ELF-1 (cell line): ENCODE results near the gene GRIK1.

Experiments
- DNase-seq: peaks from one replicate; pipeline ENCODE4 v3.0.0-alpha.2; 2016; ENCODE audit warnings: low read depth, low spot score

The GRIK1 gene

DNA sequence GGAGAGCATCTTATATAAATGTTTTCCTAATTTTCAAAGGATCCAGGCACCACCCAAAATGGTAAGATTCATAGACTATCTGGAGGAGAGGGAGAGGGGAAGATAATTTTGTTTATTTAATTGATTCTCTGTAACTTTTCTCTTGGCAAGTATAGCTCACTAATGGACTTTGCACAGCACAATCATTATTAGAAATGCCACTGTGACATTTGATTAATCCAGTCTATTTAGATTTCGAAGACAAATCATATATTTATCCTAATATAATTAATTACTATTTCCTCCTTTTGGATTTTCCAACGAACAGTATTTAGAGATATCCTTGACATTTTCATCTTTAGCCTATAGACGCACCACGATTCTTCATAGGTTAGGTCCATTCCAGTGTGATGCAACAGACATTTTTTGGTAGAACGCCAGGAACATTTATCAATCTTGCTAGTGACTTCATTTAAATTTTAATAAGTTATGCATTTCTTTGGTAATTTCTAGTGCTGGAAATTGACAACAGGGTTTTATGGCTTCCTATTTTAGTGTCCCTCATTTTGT lies 152.4 kb downstream of the GRIK1 start:
- no peak for DNase-seq

DNA sequence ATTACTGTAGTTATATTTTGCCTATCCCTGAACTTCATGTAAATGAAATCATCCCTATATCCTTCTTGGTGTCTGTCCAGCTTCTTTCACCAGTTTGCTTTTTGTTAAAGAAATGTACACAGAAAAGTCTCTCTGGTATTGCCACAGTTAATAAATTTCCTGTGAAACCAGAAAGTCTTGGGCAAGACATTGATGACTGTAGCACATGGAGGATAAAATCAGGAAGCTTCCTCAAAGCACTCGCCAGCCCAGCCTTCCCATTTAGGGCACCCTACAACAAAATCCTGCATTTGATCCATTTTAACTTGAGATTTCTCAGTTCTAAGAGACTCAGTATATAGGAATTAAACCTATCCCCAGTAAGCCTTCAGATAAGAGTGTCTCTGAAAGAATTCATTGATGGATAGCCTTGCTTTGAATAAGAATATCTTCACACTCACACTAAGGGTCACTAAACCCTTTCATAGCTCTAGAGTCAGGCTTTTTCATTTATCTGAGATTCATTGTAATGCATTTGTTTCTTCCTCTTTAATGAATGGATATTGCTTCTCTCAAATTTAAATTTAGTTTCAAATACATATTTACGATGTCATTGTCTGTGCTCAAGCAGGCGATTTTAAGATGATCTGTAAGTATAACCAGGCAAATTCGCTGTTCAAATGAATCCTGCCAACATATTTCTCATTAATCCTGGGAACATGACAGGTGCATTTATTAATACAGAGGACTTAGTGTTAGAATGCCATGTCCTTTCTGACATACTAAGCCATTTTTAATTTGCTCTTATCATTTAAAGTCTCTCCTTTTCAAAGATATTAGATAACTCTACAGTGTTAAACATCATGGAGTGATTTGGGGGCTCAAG lies 153.1 kb downstream of the GRIK1 start:
- DNase-seq = no peak

GRCh38 chr21:29777160-29777559 lies 162.6 kb downstream of the GRIK1 start:
- DNase-seq = no peak

- no peak for DNase-seq
Observed at GRCh38 chr21:29775462-29775861, 164.3 kb downstream of the GRIK1 start.

DNA sequence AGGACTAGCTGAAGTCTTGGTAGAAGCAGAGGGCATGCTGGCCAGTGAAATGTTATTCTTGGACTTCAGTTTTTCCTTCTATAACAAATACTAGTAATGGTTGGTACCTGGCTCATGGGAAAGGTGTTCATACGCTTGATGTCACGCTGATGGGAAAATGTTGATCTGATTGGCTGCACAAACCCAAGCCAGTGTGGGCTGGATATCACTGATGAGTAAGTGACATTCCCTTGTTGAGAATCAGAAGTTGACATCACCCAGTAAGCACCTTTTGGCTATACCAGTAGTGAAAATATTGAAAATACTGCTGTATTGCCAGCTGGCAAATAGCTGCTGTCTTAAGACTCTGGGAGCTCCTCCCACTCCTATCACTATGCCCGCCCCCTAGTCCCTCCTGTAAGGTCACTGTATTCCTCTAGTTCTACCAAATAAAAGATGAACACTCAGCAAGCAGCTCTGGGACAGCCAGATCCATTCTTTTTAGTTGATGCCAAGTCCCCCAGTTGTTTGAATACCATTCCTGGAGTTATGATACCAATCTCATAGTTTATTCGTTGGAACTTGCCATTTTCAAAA lies 168.2 kb downstream of the GRIK1 start:
- no peak for DNase-seq

- DNase-seq = no peak
Observed at GRCh38 chr21:29763674-29764073, 176.1 kb downstream of the GRIK1 start.

- no peak for DNase-seq
Observed at GRCh38 chr21:29762570-29763082, 177.2 kb downstream of the GRIK1 start.

- DNase-seq = no peak
Observed at GRCh38 chr21:29753216-29753615, 186.6 kb downstream of the GRIK1 start.

GRCh38 chr21:29751473-29752185 lies 188.2 kb downstream of the GRIK1 start:
- no peak for DNase-seq

- DNase-seq = no peak
Observed at GRCh38 chr21:29749957-29750356, 189.8 kb downstream of the GRIK1 start.

- no peak for DNase-seq
Observed at GRCh38 chr21:29749223-29749622, 190.6 kb downstream of the GRIK1 start.

- no peak for DNase-seq
Observed at GRCh38 chr21:29748391-29749167, 191.2 kb downstream of the GRIK1 start.

DNA sequence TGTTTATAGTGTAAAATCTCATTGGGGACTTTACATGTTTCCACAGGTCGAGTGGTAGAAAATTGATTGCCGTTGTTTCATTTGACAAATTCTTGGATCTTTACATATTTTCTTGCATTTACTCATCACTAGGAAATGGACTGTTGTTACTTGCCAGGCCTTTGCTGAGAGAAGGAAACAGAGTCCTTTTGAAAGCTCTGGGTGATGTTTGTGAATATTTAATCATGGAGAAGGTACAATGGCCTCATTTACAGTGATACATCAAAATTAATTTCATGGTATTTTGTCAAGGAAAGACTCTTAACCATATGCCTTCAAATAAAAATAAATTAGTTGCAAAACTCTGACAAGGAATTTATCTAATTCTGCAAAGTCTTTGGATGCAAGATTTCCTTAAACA lies 198.0 kb downstream of the GRIK1 start:
- DNase-seq = no peak

GRCh38 chr21:29739176-29739575 lies 200.6 kb downstream of the GRIK1 start:
- DNase-seq = no peak

DNA sequence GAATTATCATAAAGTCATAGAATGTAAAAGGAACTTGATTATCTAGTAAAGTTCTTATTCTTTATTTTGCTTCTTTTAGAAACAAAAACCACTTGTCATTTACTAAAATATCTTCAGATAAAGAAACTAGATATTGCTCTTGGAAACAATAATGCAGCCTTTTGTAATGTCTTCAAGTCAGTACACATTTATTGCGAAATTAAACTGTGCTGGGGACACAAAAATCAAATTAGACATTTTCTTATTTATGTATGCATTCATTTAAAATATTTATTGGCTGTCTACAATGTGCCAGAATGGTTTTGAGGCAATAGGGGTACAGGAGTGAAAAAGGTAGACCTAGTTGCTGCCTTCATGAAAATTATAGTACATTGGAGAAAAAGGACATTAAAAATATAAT lies 201.1 kb downstream of the GRIK1 start:
- no peak for DNase-seq

DNA sequence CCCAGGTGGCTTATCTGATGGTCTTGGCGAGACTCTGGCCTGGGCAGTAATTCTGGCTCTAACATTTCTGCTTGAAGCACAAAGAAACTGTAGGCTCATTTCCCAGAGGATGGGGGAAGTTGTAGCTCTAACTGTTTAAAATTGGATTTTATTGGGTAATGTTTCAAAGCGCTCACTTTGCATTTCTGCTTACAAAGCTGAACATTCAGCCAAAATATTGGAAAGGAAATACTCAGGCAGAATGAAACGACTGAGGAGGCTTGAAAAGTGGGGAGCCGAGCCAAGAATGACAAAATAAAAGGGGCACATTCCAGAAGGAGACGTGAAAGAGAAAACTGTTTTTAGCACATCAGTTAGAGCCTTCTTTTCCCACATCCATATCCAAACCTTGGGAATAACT lies 202.6 kb downstream of the GRIK1 start:
- DNase-seq = no peak

GRCh38 chr21:29730281-29730680 lies 209.5 kb downstream of the GRIK1 start:
- no peak for DNase-seq

DNA sequence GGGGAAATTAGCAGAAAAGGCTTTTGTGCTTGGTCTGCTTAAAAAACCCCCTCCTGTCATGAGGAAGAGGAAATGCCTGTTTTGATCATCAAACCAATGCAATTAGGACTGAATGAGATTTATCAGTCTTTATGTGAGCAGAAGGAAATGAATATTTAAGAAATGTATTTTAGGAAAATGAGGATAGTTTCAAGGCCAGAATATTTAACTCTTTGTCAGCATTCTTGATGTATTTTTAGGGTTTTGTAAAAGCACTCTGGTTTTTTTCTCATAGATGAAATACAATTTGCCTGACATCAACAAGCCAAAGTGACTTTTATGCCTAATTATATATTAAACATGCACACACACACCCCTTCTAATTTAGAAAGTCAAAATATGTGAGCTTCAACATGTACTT lies 213.8 kb downstream of the GRIK1 start:
- no peak for DNase-seq

DNA sequence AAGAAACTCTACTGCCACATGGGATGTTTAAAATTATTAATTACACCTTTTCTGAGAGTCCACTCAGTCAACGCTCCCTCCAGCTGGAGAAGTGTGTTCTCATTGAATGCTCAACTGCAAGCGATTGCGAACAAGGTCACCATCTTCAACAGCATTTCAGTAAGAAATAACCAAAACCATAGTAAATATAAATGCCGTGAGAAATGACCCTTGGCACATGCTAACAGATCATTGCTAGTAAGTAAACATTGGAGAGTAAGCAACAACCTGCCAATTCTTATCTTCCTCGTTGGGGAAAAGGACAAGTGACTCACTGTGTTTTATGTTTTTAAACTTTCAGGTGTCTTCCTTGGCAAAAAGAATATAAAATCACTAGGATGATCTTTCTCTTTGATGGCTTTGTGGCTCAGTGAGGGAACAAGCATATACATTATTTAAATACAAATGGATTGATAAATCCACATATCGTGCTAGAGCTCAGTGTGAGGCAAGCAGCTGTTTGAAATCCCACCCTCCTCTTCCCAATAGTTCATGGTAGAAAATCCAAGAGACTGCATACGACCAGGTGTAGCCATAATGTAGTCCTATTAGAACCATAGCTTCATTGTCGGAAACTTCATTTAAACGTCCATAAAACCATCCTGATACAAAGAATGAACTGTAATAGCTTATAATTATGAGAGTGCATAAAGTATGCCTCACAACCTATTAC lies 214.6 kb downstream of the GRIK1 start:
- DNase-seq = no peak

DNA sequence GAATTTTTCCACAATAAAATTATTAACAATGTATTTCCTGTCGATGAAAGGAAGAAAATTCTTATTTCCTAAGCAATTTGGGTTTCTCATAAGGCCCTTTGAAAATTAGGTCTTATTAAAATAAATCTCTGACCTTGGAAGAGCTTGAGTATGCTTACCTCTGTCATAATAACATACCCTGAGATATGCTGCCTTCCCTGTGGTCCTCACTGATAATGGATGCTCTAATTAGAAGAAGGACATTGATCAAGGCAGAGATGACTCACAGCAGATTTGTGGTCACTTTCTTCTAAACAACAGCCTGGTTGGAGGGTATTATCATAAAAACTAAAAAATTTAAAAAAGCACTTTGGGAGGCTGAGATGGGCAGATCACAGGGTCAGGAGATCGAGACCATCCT lies 217.8 kb downstream of the GRIK1 start:
- no peak for DNase-seq

DNA sequence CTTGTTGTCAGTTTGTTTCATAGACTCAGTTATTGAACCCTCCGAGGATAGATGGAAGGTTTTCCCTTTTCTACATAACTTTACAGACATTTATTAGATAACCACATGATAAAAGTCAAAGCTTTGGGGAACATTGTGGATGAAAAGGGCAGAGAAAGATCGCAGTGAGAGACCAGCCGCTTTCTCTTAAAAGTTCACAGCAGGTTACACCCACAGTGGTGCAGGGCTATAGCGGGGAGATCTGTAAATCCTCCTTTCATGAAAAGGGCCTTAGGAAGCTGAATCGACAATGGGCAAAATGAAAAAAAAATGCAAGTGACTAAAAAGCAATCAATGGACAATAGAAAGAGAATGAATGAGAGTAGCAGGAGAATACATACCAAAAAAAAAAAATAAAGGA lies 218.6 kb downstream of the GRIK1 start:
- DNase-seq = no peak
